GDM1 (cell line): Measurements from ENCODE around the gene RNPS1.

Experiments used
- DNase-seq: peaks from one replicate; lab custom pipeline; 2025; lab: John Stamatoyannopoulos, UW

Gene RNPS1, protein sequence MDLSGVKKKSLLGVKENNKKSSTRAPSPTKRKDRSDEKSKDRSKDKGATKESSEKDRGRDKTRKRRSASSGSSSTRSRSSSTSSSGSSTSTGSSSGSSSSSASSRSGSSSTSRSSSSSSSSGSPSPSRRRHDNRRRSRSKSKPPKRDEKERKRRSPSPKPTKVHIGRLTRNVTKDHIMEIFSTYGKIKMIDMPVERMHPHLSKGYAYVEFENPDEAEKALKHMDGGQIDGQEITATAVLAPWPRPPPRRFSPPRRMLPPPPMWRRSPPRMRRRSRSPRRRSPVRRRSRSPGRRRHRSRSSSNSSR

DNA sequence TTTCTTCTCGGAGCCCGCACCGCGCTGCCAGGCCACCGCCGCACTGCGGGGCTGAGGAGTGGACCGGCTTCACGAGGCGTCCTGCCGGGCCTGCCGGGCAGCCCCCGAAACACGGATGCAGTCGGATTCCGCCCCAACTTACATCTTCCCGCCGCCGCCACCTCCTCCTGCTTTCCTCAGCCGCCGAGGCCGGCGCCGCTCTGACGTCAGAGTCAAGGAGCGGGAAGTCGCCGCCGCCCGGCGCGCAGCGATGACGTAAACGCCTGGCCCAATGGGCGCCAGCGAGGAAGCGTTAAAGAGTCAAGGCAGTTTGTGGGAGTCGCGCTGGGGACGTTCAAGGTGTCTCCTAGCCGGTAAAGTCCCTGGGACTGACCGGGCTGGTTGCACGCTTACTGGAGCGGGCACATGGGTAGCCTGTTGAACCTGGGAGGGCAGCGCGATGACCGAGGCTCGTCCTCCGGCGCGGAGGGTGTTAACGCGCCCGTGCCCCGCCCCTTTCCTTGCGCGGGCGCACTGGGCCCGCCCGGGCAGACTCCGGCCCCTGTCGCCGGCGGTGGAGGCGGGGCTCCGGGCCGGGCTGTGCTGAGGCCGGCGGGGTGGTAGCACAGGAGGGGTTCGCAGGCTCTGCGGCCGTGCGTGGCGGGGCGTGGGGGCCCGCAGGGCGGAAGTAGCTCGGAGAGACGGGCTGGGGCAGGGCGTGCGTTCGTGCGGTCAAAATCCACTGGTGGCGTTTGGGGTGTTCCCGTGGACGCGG is at the start of gene RNPS1:
Gene RNPS1, minus strand, starts transcription at position 214 of the 754 bp plus-strand sequence. CDS start 3,483 bp downstream, outside the sequence.
- DNase-seq = peak; percentile 91

DNA sequence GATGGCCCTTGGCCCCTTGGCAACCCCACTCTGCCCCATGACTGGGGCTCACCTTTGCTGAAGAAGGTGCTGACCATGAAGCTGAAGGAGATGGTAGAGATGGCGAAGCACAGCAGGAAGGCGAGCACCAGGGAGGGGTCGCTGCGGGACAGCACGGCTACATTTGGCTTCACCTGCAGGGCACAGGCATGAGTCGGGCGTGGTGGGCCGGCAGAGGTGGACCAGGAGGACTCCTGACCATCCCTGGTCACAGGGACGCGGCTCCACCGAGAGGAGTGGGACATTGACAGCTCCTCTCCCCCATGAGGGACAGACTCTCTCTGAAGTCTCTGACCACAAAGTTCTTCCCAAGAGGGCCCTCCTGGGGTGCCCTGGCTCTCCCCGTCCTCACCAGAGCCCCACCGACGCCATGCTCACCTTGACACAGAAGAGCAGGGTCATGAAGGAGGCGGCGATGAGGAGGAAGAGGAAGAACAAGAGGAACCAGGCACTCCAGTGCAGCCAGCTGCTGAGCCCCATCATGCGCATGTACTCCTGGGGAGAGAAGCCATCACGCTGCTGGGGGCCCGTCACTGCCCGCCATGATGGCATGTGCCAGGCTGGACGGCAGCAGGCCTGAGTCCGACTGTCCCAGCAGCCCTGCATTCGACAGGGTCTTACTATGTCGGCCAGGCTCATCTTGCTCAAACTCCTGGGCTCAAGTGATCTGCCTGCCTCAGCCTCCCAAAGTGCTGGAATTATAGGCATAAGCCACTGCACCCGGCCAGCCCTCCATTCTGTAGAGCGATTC is 49.5 kb upstream of the RNPS1 start:
- no peak for DNase-seq

DNA sequence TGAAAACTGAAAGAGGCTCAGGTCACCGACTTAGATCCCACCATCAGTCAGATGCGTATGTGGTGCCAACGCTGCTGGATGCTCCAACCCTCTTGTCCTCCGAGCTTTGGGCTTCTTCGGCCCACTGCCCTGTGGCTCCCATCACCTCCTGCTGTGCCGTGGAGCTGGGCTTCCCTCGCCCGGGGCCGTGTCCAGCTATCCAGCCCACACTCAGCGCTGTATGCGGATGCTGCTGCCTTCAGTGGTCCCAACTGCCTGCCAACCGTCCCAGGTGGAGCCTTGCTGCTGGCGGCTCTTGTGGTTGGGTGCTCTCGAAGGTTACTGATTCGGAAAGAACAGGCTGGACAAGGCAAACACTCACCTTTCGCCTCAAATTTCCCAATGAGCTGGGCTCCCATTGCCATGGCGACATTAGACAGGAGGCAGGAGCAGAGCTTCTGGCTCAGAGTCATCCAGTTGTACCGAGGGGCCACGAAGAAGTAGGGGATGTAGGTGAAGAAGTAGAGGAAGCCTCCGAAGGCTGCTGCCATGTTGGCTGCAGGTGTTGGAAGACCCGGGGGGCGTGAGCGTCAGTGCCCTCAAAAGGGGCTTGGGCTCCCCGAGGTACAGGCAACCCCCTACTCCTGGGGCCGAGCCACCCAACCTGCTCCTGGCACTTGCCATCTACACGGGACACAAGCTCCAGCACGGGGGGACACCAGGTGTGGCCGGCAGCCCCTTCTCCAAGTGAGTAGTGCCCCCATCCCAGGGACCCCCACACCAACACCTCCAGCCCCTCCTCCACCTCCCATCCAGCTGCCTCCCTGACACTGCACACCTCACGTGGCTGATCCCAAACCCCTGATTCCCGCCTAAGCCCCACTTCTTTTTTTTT is 40.4 kb upstream of the RNPS1 start:
- DNase-seq = no peak

DNA sequence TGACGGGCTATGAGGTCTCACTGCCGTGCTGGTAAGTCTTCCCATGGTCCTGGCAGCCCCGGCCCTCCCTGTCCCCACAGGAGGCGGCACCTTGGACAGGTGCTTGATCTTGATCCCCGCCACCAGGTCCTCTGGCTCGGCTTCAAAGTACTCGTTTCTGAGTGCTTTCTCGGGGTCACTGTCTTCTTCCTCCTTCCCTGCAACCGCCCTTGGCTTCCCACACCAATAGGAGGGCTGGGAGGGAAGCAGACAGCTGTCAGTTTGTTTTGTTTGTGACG is 31.9 kb upstream of the RNPS1 start:
- DNase-seq = no peak

DNA sequence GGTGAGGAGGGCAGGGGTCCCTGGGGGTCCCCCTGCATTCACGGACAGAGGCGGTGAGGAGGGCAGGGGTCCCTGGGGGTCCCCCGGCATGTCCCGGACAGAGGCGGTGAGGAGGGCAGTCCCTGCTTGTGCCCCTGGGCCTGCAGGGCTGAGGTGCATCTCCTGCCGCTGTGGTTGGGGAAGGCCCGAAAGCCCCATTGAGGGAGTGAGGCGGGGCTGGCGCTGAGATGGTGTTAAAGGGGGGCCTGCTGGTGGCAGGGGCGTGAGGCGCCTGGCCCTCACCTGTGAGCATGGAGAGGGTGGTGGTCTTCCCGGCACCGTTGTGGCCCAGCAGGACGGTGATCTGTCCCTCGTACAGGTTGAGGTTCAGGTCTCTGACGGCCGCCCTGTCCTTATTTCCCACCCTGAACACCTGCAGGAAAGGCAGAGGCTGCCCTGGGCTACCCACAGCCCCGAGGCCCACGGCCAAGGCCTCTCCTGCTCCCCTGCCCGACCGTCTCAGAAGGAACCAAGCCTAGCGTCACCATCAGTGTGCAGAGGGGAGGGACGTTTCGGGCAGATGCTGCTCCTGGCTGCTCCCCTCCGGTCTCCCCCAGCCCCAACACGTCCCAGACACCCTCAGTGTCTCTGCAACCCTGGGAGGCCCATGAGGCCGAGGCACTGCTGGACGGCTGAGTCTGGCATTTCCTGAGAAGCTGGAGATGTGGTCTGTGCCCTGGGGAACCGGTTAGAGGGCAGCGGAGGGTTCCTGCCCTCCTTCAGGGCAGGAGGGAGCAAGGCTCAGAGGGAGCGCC is 31.4 kb upstream of the RNPS1 start:
- no peak for DNase-seq

DNA sequence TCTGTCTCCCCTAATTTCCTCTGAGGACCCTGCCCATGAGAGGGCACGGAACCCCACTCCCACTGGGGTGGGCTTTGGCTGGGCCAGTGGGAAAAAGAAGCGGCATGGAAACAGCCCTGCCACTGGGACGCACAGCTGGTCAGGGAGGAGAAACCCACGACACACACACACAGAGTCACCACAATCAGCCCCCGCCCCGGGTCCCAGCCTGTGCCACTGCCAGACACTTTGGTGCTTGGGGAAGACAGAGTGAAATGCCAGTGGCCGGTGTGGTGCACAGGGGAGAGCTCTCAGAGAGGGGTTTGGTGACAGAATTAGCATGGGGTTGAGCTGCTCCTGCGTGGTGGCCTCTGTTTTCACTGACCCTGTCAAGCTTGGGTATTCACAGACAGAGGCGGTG is 30.7 kb upstream of the RNPS1 start:
- no peak for DNase-seq

DNA sequence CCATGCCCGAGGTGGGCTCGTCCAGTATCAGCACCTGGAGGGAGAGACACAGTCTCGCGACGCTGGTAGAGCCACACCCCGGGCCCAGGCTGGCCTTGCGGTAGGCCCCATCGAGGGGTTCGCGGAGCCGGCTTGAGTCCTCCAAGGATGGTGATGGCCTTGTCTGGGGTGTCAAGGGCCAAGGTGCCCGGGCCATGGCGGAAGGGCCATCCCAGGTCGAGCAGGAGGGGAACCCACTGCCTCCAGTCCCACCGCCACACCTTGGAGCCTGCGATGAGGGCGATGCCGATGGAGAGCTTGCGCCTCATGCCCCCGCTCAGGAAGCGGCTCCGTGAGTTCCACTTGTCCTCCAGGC is 29.6 kb upstream of the RNPS1 start:
- no peak for DNase-seq

DNA sequence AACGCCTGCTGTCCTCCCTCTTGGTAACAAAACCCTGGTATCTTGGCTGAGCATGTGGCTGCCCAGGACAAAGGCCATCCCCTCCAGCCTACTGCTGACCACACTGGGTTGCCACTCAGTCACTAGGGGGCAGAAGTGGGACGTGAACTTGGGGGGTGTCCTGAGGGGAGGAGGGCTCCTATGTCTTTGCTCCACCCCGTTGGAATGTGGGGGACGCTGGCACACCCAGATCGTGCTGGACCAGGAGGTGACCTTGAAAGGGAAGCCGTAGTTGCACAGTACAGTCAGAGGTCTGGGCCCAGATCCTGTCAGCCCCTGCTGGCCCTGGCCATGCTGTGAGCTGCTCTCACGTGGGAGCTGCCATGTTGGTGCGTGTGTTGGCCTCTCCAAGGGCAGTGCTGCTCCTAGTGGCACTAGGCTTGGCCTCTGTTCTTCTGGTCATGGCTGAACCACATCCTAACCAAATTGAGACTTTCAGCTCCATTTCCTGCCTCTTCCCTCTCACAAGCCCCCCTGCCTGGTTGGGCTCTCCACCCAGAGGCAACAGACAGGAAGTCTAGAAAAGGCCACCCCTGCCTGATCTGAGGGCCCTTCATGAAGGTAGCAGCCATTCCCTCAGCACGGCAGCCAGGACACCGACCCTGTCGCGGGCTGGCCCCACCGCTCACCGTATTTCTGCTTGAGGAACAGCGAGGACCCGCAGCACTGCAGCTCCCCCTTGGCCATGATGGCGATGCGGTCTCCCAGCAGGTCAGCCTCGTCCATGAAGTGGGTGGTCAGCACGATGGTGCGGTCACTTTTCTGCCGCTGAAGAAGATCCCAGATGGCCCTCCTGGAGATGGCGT is 29.0 kb upstream of the RNPS1 start:
- no peak for DNase-seq

DNA sequence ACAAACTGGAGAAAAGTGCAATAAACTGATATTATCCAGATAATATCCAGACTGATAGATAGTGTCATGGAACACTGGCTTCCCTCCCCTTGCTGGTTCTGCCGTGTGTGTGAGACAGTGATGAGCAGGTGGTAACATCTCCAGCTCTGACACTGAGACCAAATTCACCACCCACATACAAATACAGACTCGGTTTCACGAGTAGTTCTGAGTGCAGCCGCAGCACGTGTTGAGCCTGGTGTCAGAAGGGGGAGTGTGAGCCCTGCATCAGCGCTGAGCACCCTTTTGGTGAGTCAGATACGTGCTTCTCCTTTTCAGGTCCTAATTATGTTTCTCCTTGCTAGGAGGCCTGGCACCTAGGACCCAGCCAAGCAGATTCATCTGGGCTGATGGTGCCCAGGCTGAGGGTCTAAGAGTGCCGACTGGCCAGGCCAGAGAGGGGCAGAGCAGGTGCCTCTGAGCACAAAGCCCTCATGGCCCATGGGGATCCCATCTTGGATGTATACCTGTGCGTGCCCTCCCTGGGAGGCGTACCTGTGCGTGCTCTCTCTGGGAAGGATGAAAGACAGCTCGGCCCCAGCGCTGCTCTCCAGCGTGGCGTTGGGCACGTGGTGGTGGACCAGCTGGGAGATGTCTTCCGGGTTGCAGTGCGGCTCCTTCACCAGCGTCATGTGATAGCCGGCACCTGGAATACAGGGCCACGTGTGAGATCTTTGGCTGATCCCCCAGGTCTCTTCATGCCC is 27.3 kb upstream of the RNPS1 start:
- DNase-seq = no peak

DNA sequence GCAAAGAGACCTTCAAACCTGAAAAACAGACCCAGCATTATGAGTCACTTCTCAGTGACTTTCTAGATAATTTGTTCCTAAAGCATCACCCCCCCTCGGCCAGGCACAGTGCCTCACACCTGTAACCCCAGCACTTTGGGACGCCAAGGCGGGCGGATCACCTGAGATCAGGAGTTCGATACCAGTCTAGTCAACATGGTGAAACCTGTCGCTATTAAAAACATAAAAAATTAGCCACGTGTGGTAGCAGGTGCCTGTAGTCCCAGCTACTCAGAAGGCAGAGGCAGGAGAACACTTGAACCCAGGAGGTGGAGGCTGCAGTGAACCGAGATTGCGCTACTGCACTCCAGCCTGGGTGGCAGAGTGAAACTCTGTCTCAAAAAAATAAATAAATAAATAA is 24.3 kb upstream of the RNPS1 start:
- no peak for DNase-seq

DNA sequence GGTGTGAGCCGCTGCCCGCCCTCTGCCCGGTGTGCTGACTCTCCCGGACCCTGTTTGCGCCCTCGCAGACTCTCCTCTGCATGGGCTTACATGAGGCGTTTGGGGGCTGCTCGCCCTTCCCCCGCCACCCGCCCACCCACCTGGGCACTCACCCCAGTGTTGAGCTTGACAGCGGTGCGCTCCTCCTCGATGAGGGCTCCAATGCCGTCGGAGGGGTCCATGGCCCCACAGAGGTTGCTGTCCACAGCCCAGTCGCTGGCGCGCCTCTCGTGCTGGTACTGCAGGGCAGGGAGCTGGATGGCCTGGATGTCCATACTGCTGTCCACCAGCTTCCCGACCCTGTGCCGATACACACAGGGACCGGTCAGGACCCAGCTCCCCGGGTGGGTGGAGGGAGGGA is 21.4 kb upstream of the RNPS1 start:
- no peak for DNase-seq

DNA sequence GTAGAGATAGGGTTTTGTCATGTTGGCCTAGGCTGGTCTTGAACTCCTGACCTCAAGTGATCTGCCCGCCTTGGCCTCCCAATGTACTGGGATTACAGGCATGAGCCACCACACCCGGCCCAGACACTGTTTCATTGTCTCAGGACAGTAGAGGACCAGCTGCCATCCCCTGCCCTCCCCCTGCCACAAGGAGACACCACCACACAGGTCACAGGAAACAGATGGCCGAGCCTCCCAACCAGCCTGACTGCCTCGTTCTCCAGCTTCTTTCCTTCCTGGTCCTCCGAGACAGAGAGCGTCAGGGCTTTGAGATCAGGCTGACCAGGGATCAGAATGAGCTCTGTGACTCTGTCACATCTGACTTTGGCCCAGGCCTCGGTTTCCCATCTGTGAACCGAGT is 20.8 kb upstream of the RNPS1 start:
- peak; percentile 44 for DNase-seq

DNA sequence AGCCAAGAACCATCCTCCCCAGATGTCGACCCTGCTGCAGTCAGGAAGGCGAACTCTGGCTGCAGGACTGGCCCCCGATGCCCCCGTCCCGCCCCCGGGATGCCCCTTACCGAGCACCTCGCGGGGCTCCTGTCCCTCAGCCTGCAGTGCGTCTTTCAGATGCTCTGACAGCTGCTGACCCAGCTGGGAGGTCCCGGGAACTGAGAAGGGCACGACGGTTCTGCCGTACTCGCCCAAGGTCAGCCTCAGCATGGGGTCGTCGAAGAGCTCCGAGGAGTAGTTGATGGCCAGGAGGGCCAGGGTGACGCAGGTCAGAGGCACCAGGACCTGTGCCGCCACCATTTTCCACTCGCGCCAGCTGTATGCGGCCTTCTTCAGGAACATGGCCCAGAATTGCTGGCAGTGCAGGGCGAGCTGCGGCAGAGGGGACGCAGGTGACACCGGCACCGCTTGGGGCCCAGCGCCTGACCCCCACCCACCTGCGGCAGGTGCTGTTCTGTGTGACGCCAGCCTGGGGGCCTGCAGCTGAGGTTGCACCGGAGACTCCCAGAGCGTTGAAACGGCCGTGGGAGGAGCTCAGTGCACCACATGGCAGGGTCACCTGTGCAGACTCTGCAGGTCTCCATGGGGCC is 20.1 kb upstream of the RNPS1 start:
- DNase-seq = no peak

DNA sequence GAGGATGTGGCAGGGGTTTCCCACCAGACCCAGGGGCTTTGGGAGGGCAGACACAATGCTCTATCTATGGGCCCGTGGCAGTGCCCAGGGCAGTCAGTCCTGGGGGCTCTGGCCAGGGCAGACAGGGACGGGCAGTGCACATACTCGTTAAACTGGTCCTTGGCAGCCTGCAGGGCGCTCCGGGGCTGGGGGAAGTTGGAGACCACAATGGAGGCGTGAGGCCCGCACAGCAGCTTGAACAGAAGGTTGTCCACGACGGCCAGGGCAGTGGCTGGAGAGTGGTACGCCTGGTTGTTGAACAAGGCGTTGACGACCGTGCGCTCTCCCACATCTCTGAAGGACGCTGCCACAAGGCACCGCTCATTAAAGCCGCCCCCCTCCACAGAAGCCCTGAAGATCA is 18.6 kb upstream of the RNPS1 start:
- no peak for DNase-seq

DNA sequence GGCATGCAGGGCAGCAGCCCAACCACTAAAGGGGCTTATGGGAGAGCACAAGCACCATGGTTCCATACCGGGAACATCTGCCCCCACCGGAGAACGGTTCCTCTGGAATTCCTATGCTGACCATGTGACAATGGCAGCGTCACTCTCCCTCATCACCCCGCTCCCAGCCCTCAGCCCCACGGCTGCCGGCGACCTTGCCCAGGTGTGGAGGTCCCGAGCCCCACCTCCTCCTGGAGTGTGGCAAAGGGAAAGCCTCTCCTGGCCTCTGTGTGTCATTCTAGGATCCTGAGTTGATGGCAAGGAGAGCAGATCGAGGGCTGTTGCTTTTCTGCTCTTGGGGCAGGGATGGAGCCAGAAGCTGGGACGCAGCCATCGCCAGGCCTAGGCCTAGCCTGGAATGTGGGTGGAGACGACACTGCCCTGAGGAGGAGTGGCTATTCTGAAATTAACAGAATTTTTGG is 17.8 kb upstream of the RNPS1 start:
- no peak for DNase-seq

DNA sequence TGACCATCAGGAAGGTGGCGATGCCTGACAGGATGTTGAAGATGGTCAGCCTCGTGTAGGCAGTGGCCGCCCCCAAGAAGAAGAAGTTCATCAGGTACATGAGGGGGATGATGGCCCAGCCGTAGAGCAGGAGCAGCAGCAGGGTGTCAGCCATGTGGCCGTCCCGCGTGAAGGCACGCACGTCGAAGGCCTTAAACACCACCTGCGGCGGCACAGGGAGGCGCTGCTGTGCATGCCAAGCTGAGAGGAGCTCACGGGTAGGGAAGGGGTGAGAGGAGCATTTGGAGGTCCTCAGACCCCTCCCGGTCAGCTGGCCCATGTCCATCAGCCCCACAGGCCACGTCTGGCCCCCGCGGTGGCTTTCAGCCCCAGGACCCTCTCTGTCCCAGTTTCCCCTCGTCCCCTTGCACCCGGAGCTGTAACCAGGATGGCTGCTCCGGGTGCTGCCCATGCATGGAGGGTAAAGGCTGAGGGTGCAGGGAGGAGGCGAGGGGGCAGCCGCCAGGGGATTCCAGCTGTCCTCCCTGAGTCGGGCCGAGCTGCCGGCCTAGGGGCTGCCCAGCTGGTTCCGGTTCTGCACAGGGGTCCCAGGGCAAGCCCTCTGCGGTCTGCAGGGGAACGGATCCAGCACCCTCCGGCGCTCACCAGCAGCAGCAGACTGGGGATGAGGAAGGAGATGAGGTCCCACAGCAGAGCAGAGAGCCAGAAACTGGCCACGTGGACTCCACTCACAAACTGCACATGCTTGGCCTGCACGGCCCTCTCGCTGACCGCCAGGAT is 17.1 kb upstream of the RNPS1 start:
- no peak for DNase-seq

DNA sequence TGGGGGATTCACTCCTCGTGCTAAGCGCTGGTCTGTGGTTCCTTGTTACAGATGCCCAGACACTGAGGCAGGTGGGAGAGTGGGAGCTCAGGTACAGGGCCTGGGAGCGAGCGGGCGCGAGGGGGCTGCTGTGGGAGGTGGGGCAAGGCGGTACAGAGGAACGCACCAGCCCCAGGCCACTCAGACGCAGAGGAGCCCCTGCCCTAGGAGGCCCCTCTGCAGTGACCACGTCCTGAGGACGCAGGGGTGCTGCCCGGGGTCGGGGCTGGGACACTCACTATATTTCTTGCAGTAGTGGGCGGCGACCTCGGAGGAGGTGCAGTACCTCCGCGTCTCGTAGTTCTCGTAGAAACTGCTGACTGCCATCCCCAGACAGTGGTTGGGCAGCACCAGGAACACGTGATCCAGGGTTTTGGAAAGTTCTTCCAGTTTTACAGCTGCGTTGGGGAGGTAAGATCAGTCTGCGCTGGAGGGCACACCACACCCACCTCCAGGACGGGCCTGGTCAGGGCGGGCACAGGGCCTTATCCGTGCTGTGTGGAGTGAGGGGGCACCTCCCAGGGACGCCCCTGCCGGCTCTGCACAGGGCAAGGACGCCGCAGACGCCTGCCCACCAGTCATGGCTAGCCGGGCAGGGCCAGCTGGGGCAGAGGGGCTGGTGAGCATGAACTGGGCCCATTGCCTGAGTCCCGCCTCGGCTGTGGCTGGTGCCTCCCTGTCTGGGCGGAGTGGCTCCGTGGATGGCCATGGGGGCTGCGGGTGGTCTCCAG is 16.3 kb upstream of the RNPS1 start:
- no peak for DNase-seq
